Measurements from ENCODE around the gene FLRT3. TPM values are rescaled to one million over a fixed set of nuclear protein-coding genes. Genes with fewer than 3 reads are reported as not detected.

Gene FLRT3
- total and polyA plus RNA-seq, 9 of the 15 experiments (the other 6 are each of a cell fraction or from before 2014, with no cell fraction given) = 0.04 TPM; not detected in 8

GRCh38 chr20:14355791-14356190 is 18.4 kb upstream of the FLRT3 start:
- no peaks in the 10 kb centered on the region for H3K4me1 ChIP-seq (replicated peaks in 1 of 2; ENCODE audit: control insufficient read depth in 2 of 2, insufficient read depth in 2 of 2, low read length in 2 of 2)
- POLR2A ChIA-PET = no interaction called here
- no peaks in the 10 kb centered on the region for H4K20me1 ChIP-seq (replicated peaks; ENCODE audit: control insufficient read depth, insufficient read depth, low read length)
- no peaks in the 10 kb centered on the region for H3K9me1 ChIP-seq (ENCODE audit: control insufficient read depth, insufficient read depth, low read length)
- TF ChIP-seq IFI16 (CRISPR knock-in tag; IDR thresholded peaks at IDR 0.05) (no peak), SNAPC5 (CRISPR knock-in tag; IDR thresholded peaks at IDR 0.05) (no peak), GATA2 (CRISPR knock-in tag; IDR thresholded peaks at IDR 0.05) (no peak), RBM34 (IDR thresholded peaks at IDR 0.05; ENCODE audit: borderline replicate concordance, insufficient read depth, low read length) (no peak), ZNF395 (CRISPR knock-in tag; IDR thresholded peaks at IDR 0.05) (no peak), SLC30A9 (CRISPR knock-in tag; IDR thresholded peaks at IDR 0.05) (no peak)
- H3K36me3 ChIP-seq (ENCODE audit: control insufficient read depth, insufficient read depth, low read length) = no peaks in the 10 kb centered on the region
- no TSS peak for BruUV-seq (replicated peaks)
- H3K4me3 ChIP-seq = no peak overlapping the region
- ATAC-seq = no peak
- CTCF ChIA-PET (ENCODE audit: low intra/inter-chr PET ratio) = no interaction called here
- no peak overlapping the region for H2AFZ ChIP-seq (ENCODE audit: low read depth, low read length)
- H3K79me2 ChIP-seq (ENCODE audit: control insufficient read depth, insufficient read depth, low read length) = no peaks in the 10 kb centered on the region
- FAIRE-seq = no peak
- DNase-seq (ENCODE audit: extremely low read depth in 1 of 4, low spot score in 3 of 4) = no peak
- H3K9ac ChIP-seq (ENCODE audit: insufficient read depth in 1 of 2, low read depth in 2 of 2, low read length in 2 of 2) = no peak overlapping the region
- no peak overlapping the region for H3K27ac ChIP-seq (ENCODE audit: extremely low read depth, low read depth, low read length)
- H3K4me2 ChIP-seq (ENCODE audit: insufficient read depth, low read length) = no peak overlapping the region
- no peaks in the 10 kb centered on the region for H3K9me3 ChIP-seq (replicated peaks; ENCODE audit: control insufficient read depth, insufficient read depth, low read depth, low read length)
- no peaks in the 10 kb centered on the region for H3K27me3 ChIP-seq (ENCODE audit: control insufficient read depth in 2 of 2, insufficient read depth in 2 of 2, low read length in 2 of 2)
- in situ Hi-C loops (cut with MboI) = no loop called here
- 0% methylated on average over 1 of the region's 1 CpG for WGBS (ENCODE audit: insufficient coverage, low coverage, missing lambda C conversion rate)
- intact Hi-C loops (cut with micrococcal nuclease) = no loop called here
